ENCODE data around the gene SMPDL3A.

DNA sequence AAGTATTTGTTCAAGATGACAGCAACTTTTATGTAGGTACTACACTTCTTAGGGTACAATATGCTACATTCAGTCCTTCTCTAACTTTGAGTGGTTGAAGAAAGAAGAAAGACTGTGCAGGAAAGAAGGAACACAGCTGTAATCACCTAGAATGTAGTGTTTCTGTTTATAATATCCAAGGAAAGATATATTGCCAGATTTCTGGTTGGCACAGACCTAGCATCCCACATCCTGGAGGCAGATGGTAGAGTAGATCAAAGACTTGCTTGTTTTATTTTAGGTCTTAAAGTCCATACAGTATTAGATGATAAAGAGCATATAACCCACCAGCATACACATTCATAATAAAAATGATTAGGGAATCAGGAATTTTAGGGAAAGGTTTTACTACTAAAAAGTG is 22.8 kb upstream of the SMPDL3A start:
- TF ChIP-seq, protein P1, sequence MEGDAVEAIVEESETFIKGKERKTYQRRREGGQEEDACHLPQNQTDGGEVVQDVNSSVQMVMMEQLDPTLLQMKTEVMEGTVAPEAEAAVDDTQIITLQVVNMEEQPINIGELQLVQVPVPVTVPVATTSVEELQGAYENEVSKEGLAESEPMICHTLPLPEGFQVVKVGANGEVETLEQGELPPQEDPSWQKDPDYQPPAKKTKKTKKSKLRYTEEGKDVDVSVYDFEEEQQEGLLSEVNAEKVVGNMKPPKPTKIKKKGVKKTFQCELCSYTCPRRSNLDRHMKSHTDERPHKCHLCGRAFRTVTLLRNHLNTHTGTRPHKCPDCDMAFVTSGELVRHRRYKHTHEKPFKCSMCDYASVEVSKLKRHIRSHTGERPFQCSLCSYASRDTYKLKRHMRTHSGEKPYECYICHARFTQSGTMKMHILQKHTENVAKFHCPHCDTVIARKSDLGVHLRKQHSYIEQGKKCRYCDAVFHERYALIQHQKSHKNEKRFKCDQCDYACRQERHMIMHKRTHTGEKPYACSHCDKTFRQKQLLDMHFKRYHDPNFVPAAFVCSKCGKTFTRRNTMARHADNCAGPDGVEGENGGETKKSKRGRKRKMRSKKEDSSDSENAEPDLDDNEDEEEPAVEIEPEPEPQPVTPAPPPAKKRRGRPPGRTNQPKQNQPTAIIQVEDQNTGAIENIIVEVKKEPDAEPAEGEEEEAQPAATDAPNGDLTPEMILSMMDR (IDR thresholded peaks at IDR 0.05): no peak
- no peak for TF ChIP-seq POLR2A (IDR thresholded peaks at IDR 0.05; ENCODE audit: low read depth)

Data from esophagus muscularis mucosa (tissue), 3 donors.